Measurements from ENCODE around the gene DIABLO.
"Not testable (repeated sequence)": the region's sequence is repeated elsewhere in the genome, so short reads cannot be mapped to it uniquely, and the experiment has no call there.

DIABLO gene

DNA sequence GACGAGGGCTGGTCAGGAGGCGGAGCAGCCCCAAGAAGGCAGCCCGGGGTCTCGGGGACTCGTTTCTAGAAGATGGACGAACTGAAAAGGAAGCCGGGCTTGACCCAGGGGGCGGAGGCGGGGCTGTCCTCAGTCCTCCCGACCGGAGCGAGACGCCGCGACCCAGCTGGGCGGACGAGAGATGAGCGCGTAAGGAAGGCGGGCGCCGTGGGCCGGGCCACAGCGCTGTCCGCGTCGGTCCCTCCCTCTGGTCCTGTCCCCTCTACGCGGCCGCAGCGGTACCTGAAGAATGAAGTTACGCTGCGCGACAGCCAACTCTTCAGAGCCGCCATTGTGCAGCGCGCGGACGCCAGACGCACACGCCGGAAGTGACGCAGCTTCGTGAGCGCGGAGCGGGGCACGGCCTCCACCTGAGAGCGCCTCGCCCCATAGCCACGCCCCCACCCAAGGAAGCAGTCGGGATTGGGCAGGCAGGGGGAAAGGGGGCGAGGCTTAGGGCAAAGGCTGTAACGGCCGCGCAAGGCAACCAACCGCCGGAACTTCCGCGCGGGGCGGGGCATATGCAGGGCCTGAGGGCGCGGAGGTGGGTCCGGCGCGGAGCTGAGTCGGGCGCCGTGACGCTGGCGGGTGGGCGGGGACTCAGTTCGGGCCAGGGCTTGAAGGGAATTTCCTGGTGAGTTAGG is at the start of gene DIABLO:
Gene DIABLO, minus strand, starts transcription at position 370 of the 683 bp plus-strand sequence. Its CDS starts 38 bp downstream, at position 332.
- DNase-seq (ENCODE audit: low read depth) = peak; percentile 99

DNA sequence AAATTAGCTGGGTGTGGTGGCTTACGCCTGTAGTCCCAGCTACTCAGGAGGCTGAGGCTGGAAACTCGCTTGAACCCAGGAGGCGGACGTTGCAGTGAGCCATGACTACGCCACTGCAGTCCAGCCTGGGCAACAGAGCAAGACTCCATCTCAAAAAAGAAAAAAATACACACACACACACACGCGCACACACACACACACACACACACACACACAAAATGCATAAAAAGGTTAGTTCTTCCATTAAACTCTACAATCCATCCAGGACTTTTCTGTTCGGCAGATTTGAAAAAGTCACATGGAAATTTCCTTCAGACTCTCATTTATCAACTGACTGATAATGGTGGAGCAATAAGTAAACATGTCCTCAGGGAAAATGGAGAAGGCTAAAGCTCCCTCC is 49.6 kb upstream of the DIABLO start:
- DNase-seq (ENCODE audit: low read depth) = no peak

DNA sequence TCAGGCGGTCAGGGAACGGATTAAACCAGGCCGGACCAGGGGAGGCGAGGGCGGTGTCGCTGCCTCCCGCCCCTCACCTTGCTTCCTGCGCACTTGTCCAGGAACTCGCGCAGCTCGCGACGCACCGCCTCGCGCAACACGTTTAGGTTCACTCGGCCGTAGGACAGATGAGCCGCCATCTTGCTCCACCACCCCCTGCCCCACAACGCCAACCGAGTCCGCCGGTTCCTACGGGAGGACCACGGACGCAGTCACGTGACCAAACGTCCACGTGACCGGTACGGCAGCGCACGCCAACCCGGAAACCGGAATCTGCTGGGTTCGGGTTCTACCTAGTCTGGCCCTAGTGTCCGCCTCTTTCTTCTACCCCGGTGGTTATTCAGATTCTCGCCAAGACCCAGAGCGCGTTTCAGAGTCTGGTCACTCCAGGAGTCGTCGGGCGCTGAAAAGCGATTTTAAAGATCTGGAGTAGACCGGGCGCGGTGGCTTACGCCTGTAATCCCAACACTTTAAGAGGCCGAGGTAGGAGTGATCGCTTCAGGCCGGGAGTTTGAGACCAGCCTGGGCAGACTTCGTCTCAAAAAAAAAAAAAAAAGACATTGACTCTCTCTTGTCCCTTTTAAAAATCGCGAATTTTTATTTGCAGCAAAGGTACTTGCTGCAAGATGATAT is 40.5 kb upstream of the DIABLO start, which contains the start of gene VPS33A:
Gene VPS33A, minus strand, starts transcription at position 265 of the 672 bp plus-strand sequence. Its CDS starts 86 bp downstream, at position 179.
- DNase-seq (ENCODE audit: low read depth) = peak; percentile 90

DNA sequence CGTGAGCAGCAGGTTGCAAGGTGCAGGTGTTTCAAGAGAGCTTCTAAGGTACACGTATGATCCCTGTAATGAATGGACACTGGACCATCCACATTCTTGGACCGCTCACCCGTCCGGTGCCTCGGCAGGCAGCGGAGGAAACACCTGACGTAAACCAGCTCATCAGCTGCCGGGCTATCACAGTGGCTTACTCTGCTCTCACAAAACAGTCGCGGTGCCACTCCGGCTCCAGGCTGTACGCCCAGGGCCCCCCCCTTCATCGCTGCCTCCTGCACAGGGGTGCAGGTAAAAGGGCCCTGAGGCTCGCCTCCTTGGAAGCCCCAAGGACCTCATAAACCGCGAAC is 40.0 kb upstream of the DIABLO start:
- DNase-seq (ENCODE audit: low read depth) = peak; percentile 9

DNA sequence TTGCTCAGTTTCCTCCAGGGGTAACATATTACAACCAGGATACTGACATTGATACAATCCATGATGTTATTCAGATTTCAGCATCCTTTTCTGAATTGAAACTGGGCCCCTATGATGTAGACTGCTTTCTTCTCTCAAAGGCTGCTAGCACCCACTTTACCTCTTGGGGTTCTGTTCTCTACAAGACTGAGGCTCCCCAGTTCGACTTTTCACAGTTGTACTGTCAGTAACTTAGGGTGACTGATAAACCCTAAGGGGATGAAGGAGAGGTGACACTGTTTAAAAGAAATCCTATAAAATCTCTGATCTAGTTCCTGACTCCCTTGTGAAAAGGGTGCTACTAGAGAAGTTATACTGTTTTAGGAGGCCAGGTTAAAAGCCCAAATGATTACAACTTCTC is 39.6 kb upstream of the DIABLO start:
- DNase-seq (ENCODE audit: low read depth) = no peak

DNA sequence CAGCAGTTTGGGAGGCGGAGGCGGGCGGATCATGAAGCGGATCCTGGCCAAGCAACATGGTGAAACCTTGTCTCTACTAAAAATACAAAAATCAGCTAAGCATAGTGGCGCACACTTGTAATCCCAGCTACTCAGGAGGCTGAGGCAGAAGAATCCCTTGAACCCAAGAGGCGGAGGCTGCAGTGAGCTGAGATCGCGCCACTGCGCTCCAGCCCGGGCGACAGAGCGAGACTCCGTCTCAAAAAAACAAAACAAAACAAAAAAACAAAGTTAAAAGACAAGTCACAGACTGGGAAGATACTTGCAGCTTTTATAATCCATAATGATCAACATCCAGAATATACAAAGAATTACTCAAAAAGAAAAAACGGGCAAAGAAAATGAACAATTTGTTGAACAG is 34.9 kb upstream of the DIABLO start:
- not testable (repeated sequence) for DNase-seq (ENCODE audit: low read depth)

DNA sequence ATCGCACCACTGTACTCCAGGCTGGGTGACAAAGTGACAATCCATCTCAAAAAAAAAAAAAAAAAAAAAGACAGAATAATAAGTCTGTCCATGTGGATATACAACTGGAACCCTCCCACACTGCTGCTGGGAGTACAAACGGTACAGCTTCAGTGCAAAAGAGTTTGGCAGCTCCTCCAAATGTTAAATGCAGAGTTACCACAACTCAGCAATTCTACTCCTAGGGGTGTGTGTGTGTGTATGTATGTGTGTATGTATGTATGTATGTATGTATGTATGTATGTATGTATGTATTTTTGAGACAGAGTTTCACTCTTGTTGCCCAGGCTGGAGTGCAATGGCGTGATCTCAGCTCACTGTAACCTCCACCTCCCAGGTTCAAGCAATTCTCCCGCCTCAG is 33.1 kb upstream of the DIABLO start:
- DNase-seq (ENCODE audit: low read depth) = not testable (repeated sequence)

DNA sequence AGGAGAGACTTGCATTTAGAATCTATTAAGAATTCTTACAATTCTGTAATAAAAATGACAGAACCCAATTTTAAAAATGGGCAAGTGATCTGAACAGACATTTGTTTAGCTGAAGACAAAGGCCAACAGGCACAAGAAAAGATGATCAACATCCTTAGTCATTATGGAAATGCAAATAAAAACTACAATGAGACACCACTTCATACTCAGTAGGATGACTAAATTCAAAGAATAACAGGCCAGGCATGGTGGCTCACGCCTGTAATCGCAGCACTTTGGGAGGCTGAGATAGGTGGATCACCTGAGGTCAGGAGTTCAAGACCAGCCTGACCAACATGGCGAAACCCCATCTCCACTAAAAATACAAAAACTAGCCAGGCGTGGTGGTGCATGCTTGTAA is 32.6 kb upstream of the DIABLO start:
- DNase-seq (ENCODE audit: low read depth) = not testable (repeated sequence)

DNA sequence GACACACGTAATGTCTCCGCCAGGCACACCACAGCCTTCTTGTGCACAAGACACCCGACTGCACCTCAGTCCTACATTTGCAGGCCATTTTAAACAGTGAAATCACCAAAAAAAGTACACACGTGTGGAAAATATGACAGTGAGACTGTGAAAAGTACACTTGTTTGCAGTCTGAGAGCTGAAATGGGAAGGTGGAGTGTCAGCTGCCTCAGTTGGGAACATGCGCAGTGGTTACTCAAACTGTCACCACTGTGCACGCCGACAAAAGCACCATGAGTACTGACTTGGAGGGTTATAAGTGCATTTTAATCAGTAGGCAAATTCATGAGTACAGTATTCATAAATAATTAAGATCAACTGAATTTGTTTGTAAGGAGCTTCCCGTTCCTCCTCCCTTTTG is 24.7 kb upstream of the DIABLO start:
- no peak for DNase-seq (ENCODE audit: low read depth)

DNA sequence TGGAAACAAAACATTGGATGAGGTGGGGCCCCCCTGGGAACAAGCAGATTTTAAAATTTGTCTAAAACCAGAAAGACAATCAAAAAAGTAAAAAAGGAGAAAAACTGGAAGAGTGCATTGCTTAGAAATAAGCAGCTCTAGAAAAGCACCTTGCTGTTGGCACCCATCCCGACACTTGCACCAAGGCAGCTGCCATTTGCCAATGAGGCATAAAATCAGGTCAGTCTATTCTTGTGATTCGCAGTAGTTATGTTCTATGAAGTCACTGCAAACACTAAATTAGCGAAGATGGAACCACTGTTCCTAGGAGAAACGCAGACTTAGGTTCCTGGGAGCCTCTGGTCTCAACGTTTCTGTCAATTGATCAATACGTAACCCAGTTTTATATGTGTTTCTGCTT is 24.2 kb upstream of the DIABLO start:
- no peak for DNase-seq (ENCODE audit: low read depth)

DNA sequence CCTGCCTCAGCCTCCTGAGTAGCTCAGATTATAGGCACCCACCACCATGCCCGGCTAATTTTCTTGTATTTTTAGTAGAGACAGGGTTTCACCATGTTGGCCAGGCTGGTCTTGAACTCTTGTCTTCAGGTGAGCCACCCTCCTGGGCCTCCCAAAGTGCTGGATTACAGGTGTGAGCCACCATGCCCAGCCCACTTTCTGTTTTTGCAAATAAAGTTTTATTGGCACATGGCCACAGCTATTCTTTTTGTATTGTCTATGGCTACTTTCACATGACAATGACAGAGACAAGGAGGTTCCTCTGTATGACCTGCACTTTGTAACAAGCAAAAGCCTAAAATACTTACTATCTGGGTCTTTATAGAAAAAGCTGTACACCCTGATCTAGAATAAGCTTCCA is 19.7 kb upstream of the DIABLO start:
- no peak for DNase-seq (ENCODE audit: low read depth)

DNA sequence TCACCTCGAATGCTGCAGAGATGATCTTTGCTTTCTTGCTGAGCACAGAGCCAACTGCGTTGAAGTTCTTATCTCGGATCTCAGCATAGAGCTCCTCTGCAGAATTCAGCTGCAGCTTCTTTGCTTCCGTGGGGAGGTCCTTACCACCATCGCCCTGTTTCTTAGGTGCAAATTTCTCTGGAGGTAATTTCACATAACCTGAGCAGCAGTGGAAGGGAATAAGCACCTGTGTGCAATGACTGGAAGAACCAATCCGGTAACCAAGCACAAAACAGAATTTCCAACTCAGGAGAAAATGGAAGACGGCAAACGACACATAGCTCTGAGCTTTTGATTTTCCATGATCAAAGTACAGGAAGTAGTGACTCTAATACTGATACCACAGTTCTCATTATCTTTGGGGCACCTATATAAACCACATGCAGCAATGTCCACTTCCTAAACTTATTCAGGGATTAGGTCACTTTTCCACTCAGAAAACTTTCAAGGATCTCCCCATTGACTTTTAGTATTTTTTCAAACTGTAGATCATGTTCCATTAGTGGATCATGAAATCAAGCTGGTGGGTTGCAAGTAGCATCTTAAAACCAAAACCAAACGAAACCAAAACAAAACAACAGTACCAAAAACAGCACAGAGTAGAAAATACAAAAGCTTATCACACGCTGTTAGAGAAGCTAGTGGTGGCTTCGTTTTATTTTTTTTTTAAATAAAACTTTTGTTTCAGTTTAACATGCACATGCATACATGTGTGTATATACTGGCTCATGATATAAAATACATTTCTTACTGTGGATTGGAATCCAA is 18.9 kb upstream of the DIABLO start:
- DNase-seq (ENCODE audit: low read depth) = no peak

DNA sequence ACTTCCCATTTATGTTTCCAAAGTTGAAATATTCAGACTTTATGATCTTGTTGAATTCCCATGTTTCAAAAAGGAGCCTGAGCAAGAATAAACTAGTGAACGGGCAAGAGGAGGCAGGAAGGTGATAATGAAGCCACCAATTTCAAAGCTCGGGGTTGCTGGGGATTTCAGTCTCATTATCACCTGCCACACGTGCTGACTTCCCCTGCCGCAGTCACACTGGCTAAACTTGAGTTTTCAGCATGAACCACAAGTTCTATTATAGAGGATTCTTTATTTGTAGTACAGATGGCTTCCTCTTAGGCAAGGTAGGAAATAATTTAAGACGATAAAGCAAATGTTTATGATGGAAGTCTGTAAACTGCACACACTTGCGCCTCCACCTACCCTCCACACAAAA is 18.1 kb upstream of the DIABLO start:
- DNase-seq (ENCODE audit: low read depth) = no peak

DNA sequence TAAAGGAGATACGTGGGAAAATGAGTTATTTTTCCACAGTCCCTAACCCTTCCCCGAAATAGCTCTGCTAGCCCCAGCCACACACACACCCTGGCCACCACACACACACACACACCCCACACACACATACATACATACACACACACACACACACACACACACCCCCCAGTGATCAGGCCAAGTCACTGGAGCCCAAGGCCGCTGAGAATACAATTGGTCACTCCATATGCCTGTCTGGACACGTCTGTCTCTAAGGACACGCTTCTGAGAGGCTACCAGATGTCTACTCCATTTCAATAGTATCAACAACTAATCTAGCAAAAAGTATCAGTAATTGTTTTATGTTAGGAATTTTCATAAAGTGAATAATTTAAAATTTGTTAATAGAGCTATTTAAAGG is 13.0 kb upstream of the DIABLO start:
- no peak for DNase-seq (ENCODE audit: low read depth)

DNA sequence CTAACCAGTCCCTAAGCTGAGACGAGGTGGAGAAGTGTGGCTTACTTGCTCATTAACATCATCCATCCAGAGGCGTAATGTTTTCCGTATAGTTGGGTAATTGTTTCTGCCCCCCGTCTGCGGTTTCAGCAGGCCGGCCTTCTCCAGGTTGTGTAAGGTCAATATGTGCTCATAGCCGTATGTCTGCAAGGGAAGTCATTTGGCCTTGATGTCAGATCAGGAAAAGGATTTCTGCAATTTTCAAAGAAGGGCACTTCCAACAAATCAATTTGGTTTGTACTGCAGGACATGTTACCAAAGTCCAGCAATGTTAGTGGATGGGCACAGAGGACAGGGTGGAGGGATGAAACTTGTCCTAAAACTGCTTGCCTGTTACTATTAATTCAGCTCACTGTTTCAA is 9.9 kb upstream of the DIABLO start:
- no peak for DNase-seq (ENCODE audit: low read depth)

DNA sequence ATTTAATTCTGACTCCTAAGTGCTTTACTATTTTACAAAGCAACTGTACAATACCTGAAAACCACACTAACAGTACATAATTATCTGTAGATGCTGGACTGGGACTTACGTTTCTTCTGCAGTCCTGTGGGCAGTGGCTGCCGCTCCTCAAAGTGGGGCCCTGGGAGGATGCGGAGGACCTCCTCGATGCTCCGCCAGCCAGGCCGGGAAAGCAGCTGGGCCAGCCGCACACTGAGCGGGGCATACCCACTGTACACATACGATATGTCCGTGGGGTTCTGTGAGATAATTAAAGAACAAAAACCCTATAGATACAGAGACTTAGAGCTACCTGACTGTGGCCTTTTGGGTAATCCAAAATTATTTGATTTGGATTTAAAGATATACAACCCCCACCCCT is 6.8 kb upstream of the DIABLO start:
- no peak for DNase-seq (ENCODE audit: low read depth)

DNA sequence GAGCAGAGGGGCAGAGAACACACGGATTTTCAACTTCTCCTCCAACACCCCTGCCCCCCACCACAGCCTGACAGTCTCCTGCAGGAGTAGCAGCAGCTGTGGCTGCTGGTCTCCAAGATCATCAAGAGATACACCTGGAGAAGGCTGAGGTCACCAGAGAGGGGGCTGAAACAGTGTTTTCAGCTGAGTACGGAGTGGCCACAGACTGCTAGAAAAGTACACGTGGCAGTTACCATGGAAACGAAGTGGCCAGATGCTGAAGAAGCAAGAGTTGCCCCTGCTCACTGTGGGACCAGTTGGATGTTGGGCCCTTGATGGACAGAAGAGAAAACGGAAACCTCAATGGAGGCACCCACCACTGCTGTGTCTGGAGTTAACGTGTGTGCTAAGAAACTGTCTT is 4.9 kb upstream of the DIABLO start:
- DNase-seq (ENCODE audit: low read depth) = no peak

DNA sequence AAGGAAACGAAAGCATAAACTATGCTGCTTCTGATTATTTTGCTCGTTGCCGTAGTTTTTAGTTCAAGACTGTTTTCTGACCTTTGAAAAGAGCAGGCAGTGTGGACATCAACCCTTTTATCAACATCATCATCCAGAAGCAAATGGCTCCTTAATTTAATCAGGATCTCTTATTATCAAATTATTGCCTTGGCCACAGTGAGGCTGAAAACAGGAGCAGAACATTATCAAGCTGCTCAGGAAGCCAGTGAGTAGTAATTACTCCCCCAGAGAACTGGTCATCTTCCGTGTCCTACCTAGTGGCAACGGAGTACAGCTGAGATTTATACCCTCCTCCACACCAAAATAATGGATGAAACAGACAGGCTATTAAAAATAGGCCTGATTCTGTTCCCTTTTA is 2.2 kb upstream of the DIABLO start:
- no peak for DNase-seq (ENCODE audit: low read depth)

DNA sequence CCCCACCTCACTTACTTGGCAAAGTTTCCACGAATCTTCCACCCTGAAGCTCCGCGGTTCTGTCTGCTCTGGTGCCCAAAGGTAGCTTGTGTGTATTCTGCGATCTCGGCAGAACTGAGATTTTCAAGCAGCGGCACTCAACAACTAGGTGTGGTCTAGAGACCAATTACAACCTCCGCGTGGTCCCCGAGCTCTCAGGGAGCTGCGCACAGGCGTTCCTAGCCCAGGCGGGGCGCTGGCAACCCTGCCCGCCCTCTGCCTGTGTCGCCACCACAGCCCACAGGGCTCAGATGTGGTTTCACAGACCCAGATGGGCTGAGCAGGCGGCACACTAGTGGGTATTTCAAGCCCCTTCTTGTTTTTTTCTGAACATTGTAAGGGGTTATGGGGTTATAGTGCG is 1.5 kb upstream of the DIABLO start:
- peak; percentile 25 for DNase-seq (ENCODE audit: low read depth)

DNA sequence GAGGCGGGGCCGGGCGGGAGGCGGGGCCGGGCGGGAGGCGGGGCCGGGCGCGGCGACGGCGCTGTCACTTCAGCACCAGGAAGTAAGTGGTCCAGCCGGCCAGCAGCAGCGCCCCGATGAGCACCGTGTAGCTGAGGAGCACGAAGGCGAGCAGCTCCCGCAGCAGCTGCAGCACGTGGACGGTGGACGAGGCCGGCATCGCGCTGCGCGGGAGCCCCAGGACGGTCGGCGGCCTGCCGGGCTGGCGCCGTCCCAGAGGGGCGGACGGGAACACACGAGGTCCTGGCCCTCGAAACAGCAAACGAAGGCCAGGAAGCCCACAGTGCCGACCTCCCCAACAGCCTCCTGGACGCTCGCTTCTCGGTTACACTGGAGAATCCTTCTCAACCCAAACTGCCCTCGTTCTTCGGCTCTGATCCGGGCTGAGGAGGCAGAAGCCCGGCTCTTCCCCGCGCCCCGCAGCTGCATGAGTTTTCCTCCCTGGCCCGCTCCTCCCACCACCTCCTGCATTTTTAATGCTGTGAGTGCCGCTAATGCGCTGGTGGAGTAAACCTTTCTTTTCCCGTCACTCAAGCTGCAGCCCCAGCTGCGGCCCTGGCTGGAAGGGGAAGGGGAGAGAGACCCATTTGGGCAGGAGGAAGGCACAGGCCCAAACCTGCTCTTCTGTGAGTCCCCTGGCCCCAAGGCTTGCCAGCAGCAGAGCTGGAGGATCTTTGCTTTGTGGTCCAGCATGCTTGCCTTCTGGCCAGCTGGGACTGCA is 694 bp upstream of the DIABLO start:
- DNase-seq (ENCODE audit: low read depth) = no peak

DNA sequence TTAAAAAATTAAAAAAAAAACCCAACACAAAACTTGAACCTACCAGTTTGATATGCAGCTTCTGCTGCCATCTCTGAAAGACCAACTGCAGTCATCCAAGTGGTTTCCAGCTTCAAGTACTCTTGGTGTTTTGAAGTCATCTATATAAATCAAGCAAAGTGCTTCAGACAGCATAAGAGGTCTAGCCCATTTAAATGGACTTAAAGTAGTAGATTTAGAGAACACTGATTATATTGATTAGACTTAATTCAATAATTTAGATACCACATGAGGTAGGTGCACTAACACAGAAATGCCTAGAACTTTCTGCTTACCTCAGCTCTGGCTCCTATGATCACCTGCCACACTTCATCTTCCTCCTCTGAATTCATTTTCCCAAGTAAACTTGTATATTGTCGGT is 9.4 kb downstream of the DIABLO start:
- DNase-seq (ENCODE audit: low read depth) = no peak

DNA sequence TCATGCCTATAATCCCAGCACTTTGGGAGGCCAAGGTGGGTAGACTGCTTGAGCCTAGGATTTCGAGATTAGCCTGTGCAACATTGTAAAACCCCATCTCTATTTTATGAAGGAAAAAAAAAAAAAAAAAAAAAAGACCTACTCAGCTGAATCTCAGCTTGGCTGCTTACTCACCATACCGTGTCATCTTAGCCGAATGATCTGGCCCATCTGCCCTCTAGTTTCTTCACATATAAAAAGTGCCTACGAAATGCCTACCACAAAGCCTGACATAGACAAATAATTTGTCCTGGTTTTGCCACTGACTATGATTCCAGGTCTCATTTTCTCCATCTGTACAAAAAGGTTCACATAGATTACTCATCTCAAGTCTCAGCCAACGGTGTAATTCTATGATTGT is 10.1 kb downstream of the DIABLO start:
- no peak for DNase-seq (ENCODE audit: low read depth)
